Stimulated activated CD4-positive, alpha-beta T cell treated with anti-CD3 and anti-CD28 coated beads, Interleukin-4, amount 100 ng/mL, for 4 hours (primary cell): ENCODE measurements around the gene FGFR3.

Experiments used
- DNase-seq, 2 experiments: peaks; one replicate each; pipeline ENCODE4 v3.0.0-alpha.2; 2020

Gene FGFR3

GRCh38 chr4:1803523-1804423 lies 10.7 kb downstream of the FGFR3 start:
- no peak for DNase-seq

GRCh38 chr4:1804638-1805492 lies 11.8 kb downstream of the FGFR3 start:
- DNase-seq = no peak

GRCh38 chr4:1805493-1806222 lies 12.6 kb downstream of the FGFR3 start:
- DNase-seq = no peak

- DNase-seq = no peak
Measured at GRCh38 chr4:1806223-1806564, 13.1 kb downstream of the FGFR3 start.

GRCh38 chr4:1806596-1807331 lies 13.7 kb downstream of the FGFR3 start:
- DNase-seq = no peak

- DNase-seq = no peak
Measured at GRCh38 chr4:1807332-1807777, 14.3 kb downstream of the FGFR3 start.

GRCh38 chr4:1808396-1808795 lies 15.3 kb downstream of the FGFR3 start:
- no peak for DNase-seq

- DNase-seq = no peak
Measured at GRCh38 chr4:1808851-1809753, 16.0 kb downstream of the FGFR3 start.

- peak; percentile 47 to 68 for DNase-seq
Measured at GRCh38 chr4:1809754-1810502, 16.8 kb downstream of the FGFR3 start.

- no peak for DNase-seq
Measured at GRCh38 chr4:1810765-1811164, 17.7 kb downstream of the FGFR3 start.

- no peak for DNase-seq
Measured at GRCh38 chr4:1812720-1813119, 19.6 kb downstream of the FGFR3 start.

- DNase-seq = no peak
Measured at GRCh38 chr4:1813231-1813630, 20.1 kb downstream of the FGFR3 start.

GRCh38 chr4:1813915-1814314 lies 20.8 kb downstream of the FGFR3 start:
- DNase-seq = no peak

- no peak for DNase-seq
Measured at GRCh38 chr4:1814453-1814852, 21.4 kb downstream of the FGFR3 start.

- no peak for DNase-seq
Measured at GRCh38 chr4:1815096-1815996, 22.3 kb downstream of the FGFR3 start.

- no peak for DNase-seq
Measured at GRCh38 chr4:1815997-1816860, 23.1 kb downstream of the FGFR3 start.

GRCh38 chr4:1819284-1819683 lies 26.2 kb downstream of the FGFR3 start:
- DNase-seq = no peak

GRCh38 chr4:1819816-1820215 lies 26.7 kb downstream of the FGFR3 start:
- no peak for DNase-seq
